H9 (cell line): ENCODE results near the gene PSTK. TPM values are rescaled to one million over a fixed set of nuclear protein-coding genes. Genes with fewer than 3 reads are reported as not detected.

Experiments
- DNase-seq: peaks from one replicate; pipeline ENCODE4 v3.0.0-alpha.2; 2017
- H2AFZ ChIP-seq: one replicate; pipeline ENCODE4 v1.6.1; 2013; ENCODE audit warnings: mild to moderate bottlenecking, low read length, control low read depth, moderate library complexity
- H2AK5ac ChIP-seq: 2 replicates; pipeline ENCODE4 v1.6.1; 2013; ENCODE audit warnings: low read length, control low read depth, mixed read lengths; ENCODE audit not compliant: insufficient read length
- H2BK120ac ChIP-seq: one replicate; pipeline ENCODE4 v1.6.1; 2013; ENCODE audit warnings: low read depth, mild to moderate bottlenecking, low read length, control low read depth, inconsistent platforms; ENCODE audit not compliant: poor library complexity, severe bottlenecking
- H2BK12ac ChIP-seq: 2 replicates; pipeline ENCODE4 v1.6.1; 2013; ENCODE audit warnings: low read length, control low read depth, mixed read lengths, low read depth; ENCODE audit not compliant: insufficient read length
- H2BK15ac ChIP-seq: 2 replicates; pipeline ENCODE4 v1.6.1; 2013; ENCODE audit warnings: low read depth, low read length, control low read depth
- H2BK20ac ChIP-seq: one replicate; pipeline ENCODE4 v1.6.1; 2013; ENCODE audit warnings: low read depth, mild to moderate bottlenecking, low read length, control low read depth, inconsistent platforms; ENCODE audit not compliant: poor library complexity, severe bottlenecking
- H2BK5ac ChIP-seq: 2 replicates; pipeline ENCODE4 v1.6.1; 2013; ENCODE audit warnings: low read length, control low read depth, mixed read lengths; ENCODE audit not compliant: insufficient read length
- H3K14ac ChIP-seq: 2 replicates; pipeline ENCODE4 v1.6.1; 2013; ENCODE audit warnings: low read length, control low read depth; ENCODE audit not compliant: insufficient read depth
- H3K18ac ChIP-seq: 2 replicates; pipeline ENCODE4 v1.6.1; 2013; ENCODE audit warnings: low read depth, mild to moderate bottlenecking, mixed read lengths, low read length, control low read depth; ENCODE audit not compliant: insufficient read length
- H3K23ac ChIP-seq: 2 replicates; pipeline ENCODE4 v1.6.1; 2013; ENCODE audit warnings: low read length, control low read depth, mixed read lengths, low read depth; ENCODE audit not compliant: insufficient read length
- H3K23me2 ChIP-seq: 2 replicates; pipeline ENCODE4 v1.6.1; 2013; ENCODE audit warnings: low read depth, mild to moderate bottlenecking, mixed read lengths, low read length, control low read depth; ENCODE audit not compliant: insufficient read length, poor library complexity, severe bottlenecking
- H3K27ac ChIP-seq: 2 replicates; pipeline ENCODE4 v1.5.1; 2013; ENCODE audit warnings: low read length, control low read depth, mixed read lengths, low read depth; ENCODE audit not compliant: insufficient read length
- H3K27me3 ChIP-seq: 2 replicates; pipeline ENCODE4 v1.6.1; 2013; ENCODE audit warnings: low read length, control low read depth, inconsistent platforms; ENCODE audit not compliant: insufficient read depth
- H3K4ac ChIP-seq: 2 replicates; pipeline ENCODE4 v1.6.1; 2013; ENCODE audit warnings: low read depth, mild to moderate bottlenecking, control low read depth, inconsistent platforms, low read length, moderate library complexity
- H3K4me1 ChIP-seq: 2 replicates; pipeline ENCODE4 v1.6.1; 2013; ENCODE audit warnings: low read length, control low read depth, inconsistent platforms; ENCODE audit not compliant: insufficient read depth
- H3K4me2 ChIP-seq: 2 replicates; pipeline ENCODE4 v1.6.1; 2013; ENCODE audit warnings: low read length, control low read depth, mixed read lengths; ENCODE audit not compliant: insufficient read length, insufficient read depth
- H3K56ac ChIP-seq: 2 replicates; pipeline ENCODE4 v1.6.1; 2013; ENCODE audit warnings: low read depth, mild to moderate bottlenecking, mixed read lengths, low read length, control low read depth; ENCODE audit not compliant: insufficient read length
- H3K79me1 ChIP-seq: 2 replicates; pipeline ENCODE4 v1.6.1; 2013; ENCODE audit warnings: low read depth, mild to moderate bottlenecking, moderate library complexity, low read length, control low read depth, inconsistent platforms; ENCODE audit not compliant: insufficient read depth, poor library complexity, severe bottlenecking
- H3K79me2 ChIP-seq: 2 replicates; pipeline ENCODE4 v1.6.1; 2013; ENCODE audit warnings: low read length, control low read depth, inconsistent platforms; ENCODE audit not compliant: insufficient read depth
- H3K9ac ChIP-seq: 2 replicates; pipeline ENCODE4 v1.6.1; 2013; ENCODE audit warnings: low read length, control low read depth, mixed read lengths; ENCODE audit not compliant: insufficient read length; ENCODE audit errors: extremely low read depth
- H3K9me3 ChIP-seq: one replicate; pipeline ENCODE4 v1.6.1; 2013; ENCODE audit warnings: low read depth, low read length, inconsistent platforms; ENCODE audit not compliant: control insufficient read depth
- H3T11ph ChIP-seq: one replicate; pipeline ENCODE4 v1.6.1; 2013; ENCODE audit warnings: mild to moderate bottlenecking, low read length, control low read depth, inconsistent platforms
- H4K20me1 ChIP-seq: one replicate; pipeline ENCODE4 v1.6.1; 2013; ENCODE audit not compliant: control insufficient read depth, insufficient read length, insufficient read depth
- H4K5ac ChIP-seq: 2 replicates; pipeline ENCODE4 v1.6.1; 2013; ENCODE audit warnings: low read depth, mild to moderate bottlenecking, mixed read lengths, low read length, control low read depth; ENCODE audit not compliant: insufficient read length
- H4K8ac ChIP-seq: replicated peaks from 2 replicates; pipeline ENCODE4 v1.6.1; 2013; ENCODE audit warnings: low read length, control low read depth, mixed read lengths, low read depth; ENCODE audit not compliant: insufficient read length
- H4K91ac ChIP-seq: 2 replicates; pipeline ENCODE4 v1.6.1; 2013; ENCODE audit warnings: low read depth, mild to moderate bottlenecking, moderate library complexity, mixed read lengths, low read length, control low read depth; ENCODE audit not compliant: insufficient read length
- H3K27ac Mint-ChIP-seq, 3 experiments: 2 replicates in 2 of 3; 3 replicates in 1 of 3; pipeline ENCODE4 v1.8.0; 2020 to 2021; ENCODE audit warnings: mixed read lengths in 3 of 3, mild to moderate bottlenecking in 1 of 3, moderate library complexity in 1 of 3
- H3K27me3 Mint-ChIP-seq: 2 replicates; pipeline ENCODE4 v1.8.0; 2021; ENCODE audit warnings: low read depth, mild to moderate bottlenecking, moderate library complexity, mixed read lengths
- H3K36me3 Mint-ChIP-seq, 3 experiments: 2 replicates in 2 of 3; 3 replicates in 1 of 3; pipeline ENCODE4 v1.8.0; 2020 to 2021; ENCODE audit warnings: low read depth in 3 of 3, mixed read lengths in 3 of 3; ENCODE audit not compliant: insufficient read depth in 1 of 3
- H3K4me1 Mint-ChIP-seq, 2 experiments: 2 replicates each; pipeline ENCODE4 v1.8.0; 2020; ENCODE audit warnings: mixed read lengths in 2 of 2
- H3K4me3 Mint-ChIP-seq, 2 experiments: 2 replicates in 1 of 2; 3 replicates in 1 of 2; pipeline ENCODE4 v1.8.0; 2020 to 2021; ENCODE audit warnings: mild to moderate bottlenecking in 2 of 2, mixed read lengths in 2 of 2, moderate library complexity in 1 of 2
- H3K9me3 Mint-ChIP-seq, 2 experiments: 2 replicates in 1 of 2; 3 replicates in 1 of 2; pipeline ENCODE4 v1.8.0; 2020; ENCODE audit warnings: mild to moderate bottlenecking in 2 of 2, mixed read lengths in 2 of 2, moderate library complexity in 1 of 2
- CTCF ChIP-seq: fragments of 200-600 bp; sonication (generic); conservative IDR thresholded peaks from 3 replicates; pipeline ENCODE4 v1.8.0; 2021; ENCODE audit warnings: antibody characterized with exemption, mild to moderate bottlenecking
- whole genome bisulfite sequencing: extraction: QIAGEN DNeasy Blood & Tissue Kit; methylation state at CpG from one replicate; pipeline ENCODE4 v1.1.7; 2013; ENCODE audit warnings: missing lambda C conversion rate, low lambda C conversion rate, mixed read lengths; ENCODE audit not compliant: insufficient read length; ENCODE audit errors: extremely low coverage; 5-methylcytosine and 5-hydroxymethylcytosine counted together
- total RNA-seq: library from RNA; stranded (reverse); gene quantifications from 2 replicates; pipeline ENCODE4 v1.2.1, GENCODE V29; 2021

PSTK gene
- total RNA-seq, 1 experiment from 2014 or later, result 8.0 TPM

- H3K79me2 ChIP-seq, result no peaks in the 10 kb centered on the region
- 100% methylated on average over 1 of the region's 3 CpGs for WGBS
- H2BK20ac ChIP-seq, result no peak overlapping the region
- no peaks in the 10 kb centered on the region for H4K20me1 ChIP-seq
- no peak overlapping the region for H2BK5ac ChIP-seq
- H2BK12ac ChIP-seq, result no peak overlapping the region
- H3K23me2 ChIP-seq, result no peaks in the 10 kb centered on the region
- no peak overlapping the region for H3K18ac ChIP-seq
- Mint-ChIP-seq H3K4me1 (peaks cover 64 to 72% of the 10 kb centered on the region in 2 experiments), H3K4me3 (no peak overlapping the region), H3K27ac (no peak overlapping the region), H3K27me3 (no peaks in the 10 kb centered on the region; the same call in 1 of the 2 replicates), H3K9me3 (peaks cover 4 to 11% of the 10 kb centered on the region in 2 experiments; a peak in 3 of 5 replicates), H3K36me3 (peaks cover under 1 to 9% (median 2%) of the 10 kb centered on the region in 3 experiments; a peak in 4 of 7 replicates)
- no peak overlapping the region for H3K4ac ChIP-seq
- DNase-seq, result no peak
- peak; percentile 60 for TF ChIP-seq CTCF
- H3K4me2 ChIP-seq, result no peak overlapping the region
- H3K14ac ChIP-seq, result no peak overlapping the region
- H2BK15ac ChIP-seq, result no peak overlapping the region
- H3K4me1 ChIP-seq, result peaks cover 11% of the 10 kb centered on the region
- no peaks in the 10 kb centered on the region; the same call in 1 of the 2 replicates for H3K27me3 ChIP-seq
- no peak overlapping the region for H3K27ac ChIP-seq
- H3K56ac ChIP-seq, result no peak overlapping the region
- H3T11ph ChIP-seq, result no peak overlapping the region
- H3K9ac ChIP-seq, result no peak overlapping the region
- no peak overlapping the region for H2AK5ac ChIP-seq
- H4K91ac ChIP-seq, result no peak overlapping the region
- H2BK120ac ChIP-seq, result no peak overlapping the region
- no peaks in the 10 kb centered on the region for H3K79me1 ChIP-seq
- H3K9me3 ChIP-seq, result no peaks in the 10 kb centered on the region
- no peak overlapping the region for H2AFZ ChIP-seq
- H3K23ac ChIP-seq, result no peak overlapping the region
- no peak overlapping the region for H4K8ac ChIP-seq
- no peak overlapping the region for H4K5ac ChIP-seq
These were observed 41.3 kb downstream of the PSTK start for GRCh38 chr10:123021517-123021916.
